IPS-18c (cell line): ENCODE measurements around the gene CARTPT.

Experiments used
- H3K4me3 ChIP-seq: 2 replicates; pipeline ENCODE4 v1.7.0; 2013; ENCODE audit warnings: low read depth, mild to moderate bottlenecking, low read length, moderate library complexity; ENCODE audit not compliant: insufficient read depth
- H3K9me3 ChIP-seq: one replicate; pipeline ENCODE4 v1.6.1; 2013; ENCODE audit warnings: mild to moderate bottlenecking, low read length, moderate library complexity; ENCODE audit not compliant: control insufficient read depth, insufficient read depth

The CARTPT gene

DNA sequence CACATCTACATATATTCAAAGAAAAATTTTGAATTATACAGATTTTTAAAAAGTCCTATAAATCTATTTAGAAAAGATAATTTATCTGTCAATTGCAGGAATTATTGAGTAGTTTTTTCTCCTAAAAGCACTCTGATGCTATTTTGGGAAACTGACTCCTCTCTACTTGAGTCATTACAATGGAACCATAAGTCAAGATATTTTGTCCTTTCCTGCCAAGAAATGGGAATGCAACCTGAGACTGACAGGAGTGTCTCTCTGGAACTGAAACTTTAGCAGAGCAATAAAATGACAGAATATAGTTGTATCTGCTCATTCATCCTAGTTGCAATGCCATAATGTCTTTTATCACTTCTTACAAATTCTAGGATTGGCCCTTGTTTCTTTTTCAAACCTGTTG, 48.6 kb downstream of the CARTPT start:
- Histone ChIP-seq H3K9me3 (no peaks in the 10 kb centered on the region), H3K4me3 (no peak overlapping the region)

DNA sequence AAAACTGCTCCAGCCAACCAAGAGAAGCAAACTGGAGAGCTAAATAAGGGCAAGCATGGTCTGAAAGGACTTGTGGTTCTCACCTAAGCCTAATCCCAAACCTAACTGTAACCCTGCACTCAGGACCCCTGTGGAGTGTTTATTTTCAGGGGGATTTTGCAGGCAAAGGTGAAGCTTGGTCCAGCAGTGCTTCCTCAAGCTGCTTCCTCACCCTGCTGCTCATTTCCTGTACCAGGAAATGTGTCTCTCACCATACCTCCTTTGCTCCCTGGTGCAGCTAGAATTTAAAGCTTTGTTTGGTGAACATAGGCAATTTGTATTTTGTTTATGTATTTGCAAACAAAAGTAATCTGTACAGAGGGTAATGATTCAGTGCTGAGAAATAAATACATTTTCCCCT, 50.2 kb downstream of the CARTPT start:
- H3K4me3 ChIP-seq: no peak overlapping the region
- H3K9me3 ChIP-seq: no peaks in the 10 kb centered on the region

DNA sequence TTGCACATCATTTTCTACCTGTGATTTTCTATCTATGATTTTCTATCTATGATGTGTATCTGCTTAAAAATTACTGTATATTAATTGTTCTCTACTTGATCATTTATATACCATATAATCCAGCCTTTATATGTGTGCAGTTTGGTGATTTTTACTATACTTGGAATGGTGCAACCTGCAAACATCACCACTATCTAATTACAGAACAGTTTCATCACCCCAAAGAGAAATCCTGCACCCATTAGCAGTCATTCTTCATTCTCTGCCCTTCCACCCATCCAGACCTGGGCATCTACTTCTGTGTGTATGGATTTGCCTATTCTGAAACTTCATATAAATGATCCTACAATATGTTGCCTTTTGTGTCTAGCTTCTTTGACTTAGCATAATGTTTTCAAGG, 51.3 kb downstream of the CARTPT start:
- Histone ChIP-seq H3K9me3 (no peaks in the 10 kb centered on the region), H3K4me3 (no peak overlapping the region)
